GM12873 (cell line): ENCODE data around the gene NOL4L.

Source experiments
- TF ChIP-seq, protein P1 (sequence below): IDR thresholded peaks from 2 replicates; pipeline ENCODE4 v1.5.1; 2012; ENCODE audit warnings: low read depth, mild to moderate bottlenecking, moderate library complexity, low read length, control low read depth; ENCODE audit not compliant: insufficient read depth; ENCODE audit errors: missing control alignments

The NOL4L gene

GRCh38 chr20:32485770-32486478 lies 99.2 kb downstream of the NOL4L start:
- TF ChIP-seq, protein P1, sequence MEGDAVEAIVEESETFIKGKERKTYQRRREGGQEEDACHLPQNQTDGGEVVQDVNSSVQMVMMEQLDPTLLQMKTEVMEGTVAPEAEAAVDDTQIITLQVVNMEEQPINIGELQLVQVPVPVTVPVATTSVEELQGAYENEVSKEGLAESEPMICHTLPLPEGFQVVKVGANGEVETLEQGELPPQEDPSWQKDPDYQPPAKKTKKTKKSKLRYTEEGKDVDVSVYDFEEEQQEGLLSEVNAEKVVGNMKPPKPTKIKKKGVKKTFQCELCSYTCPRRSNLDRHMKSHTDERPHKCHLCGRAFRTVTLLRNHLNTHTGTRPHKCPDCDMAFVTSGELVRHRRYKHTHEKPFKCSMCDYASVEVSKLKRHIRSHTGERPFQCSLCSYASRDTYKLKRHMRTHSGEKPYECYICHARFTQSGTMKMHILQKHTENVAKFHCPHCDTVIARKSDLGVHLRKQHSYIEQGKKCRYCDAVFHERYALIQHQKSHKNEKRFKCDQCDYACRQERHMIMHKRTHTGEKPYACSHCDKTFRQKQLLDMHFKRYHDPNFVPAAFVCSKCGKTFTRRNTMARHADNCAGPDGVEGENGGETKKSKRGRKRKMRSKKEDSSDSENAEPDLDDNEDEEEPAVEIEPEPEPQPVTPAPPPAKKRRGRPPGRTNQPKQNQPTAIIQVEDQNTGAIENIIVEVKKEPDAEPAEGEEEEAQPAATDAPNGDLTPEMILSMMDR: no peak

GRCh38 chr20:32484958-32485769 lies 100.0 kb downstream of the NOL4L start:
- TF ChIP-seq, protein P1: peak; percentile 76

DNA sequence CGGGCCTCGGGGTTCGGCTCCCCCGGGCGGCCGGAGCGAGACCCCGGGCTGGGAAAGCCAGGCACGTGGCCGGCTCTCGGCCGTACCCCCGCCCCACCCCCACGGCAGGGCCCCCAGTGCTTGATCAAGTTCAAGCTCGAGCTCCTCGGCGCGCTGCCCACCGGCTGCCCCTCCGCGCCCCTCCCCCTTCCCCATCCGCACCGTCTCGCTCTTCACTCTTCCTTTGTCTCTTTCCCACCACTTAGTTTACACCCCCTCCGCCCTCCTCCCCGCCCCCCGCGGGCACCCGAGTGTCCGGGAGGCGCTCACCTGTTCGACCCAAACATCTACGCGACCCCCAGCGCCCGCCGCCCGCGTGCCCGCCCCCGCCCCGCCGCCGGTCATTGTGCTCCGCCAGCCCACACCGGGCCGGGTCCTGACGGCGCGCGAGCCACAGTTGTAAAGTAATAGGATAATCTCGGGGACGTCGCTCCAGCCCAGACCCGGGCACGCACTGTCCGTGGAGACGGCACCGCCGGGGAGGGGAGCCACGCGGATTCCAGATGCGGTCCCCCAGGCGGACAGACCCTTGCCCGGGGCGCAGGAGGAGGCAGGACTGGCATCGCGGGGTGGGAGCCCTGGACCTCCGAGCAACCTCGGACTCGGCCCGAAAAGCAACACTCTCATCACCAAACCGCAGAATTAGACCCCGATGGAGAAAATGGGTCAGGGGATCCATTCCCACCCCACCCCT lies 100.7 kb downstream of the NOL4L start:
- TF ChIP-seq, protein P1: no peak

DNA sequence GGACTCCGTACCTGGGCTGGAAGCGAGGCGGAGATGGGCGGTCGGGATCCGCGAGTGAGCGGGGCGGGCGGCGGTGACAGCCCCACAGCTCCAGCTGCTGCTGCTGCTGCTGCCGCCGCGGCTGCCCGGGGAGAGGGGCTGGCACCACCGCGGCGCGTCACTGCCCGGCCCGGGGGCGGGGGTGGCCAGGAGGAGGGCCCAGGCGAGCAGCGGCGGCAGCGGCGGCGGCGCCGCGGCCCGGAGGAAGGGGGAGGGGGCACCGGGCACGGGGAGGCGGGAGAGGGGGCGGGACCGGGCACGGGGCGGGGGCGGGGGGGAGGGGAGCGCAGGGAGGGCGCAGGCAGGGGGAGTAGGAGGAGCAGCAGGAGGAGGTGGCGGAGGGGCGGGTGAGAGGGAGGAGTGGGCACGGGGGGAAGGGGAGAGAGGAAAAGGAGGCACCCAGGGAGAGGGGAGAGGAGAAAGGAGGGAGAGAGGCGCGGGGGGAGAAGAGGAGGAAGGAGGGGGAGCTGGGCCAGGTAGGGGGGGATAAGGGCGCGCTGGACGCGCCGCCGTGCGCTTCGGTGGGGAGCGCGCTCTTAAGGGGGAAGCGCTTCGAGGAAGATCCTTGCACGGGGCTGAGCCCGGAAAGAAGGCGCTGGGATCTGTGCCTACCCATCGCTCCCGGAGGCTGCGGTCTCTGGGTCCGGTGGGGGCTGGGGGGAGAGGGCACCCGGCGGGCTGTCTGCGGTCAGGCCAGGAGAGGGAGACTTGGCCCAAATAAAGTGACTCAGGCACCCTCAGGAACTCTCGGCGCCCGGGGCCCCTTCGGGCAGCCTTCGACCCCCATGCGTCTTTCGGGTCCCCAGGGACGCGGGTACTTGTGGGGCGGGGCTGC lies 101.5 kb downstream of the NOL4L start:
- TF ChIP-seq, protein P1: no peak

DNA sequence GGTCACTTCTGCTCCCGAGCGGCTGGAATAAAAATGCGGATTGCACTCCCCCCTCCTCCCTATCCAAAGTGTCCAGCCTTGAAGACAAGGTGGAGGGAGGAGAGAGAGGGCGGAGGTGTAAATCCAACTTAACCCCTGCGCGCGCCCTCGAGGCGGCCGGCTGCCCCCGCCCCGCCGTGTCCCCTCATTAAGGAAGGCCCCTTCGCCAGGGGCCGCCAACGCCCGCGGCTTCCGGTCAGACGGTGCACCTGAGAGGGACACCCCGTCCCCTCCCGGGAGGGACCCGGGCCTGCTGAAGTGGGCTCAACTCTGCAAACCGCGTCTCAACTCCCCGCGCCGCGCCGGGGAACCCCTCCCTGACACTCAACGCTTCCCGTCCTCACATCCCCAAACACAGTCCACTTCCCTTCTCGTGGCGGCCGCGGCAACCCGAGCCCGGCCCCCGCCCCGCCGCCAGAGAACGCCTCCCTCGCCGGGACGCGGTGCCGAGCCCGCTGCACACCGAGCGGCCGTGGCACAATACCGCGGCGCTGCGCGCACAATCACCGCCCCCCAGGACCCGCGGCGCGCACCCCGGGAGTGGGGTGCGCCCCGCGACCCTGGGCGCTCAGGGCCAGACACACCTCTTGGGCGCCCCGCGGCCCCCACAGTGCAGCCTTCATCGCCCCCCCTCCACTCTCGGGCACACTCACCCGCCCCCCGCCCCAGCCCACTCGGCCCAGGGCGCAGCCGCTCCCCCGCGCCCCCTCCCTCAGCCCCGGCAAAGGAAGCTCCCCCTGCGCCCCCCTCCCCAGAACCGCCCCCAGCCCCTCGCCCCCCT lies 102.5 kb downstream of the NOL4L start:
- TF ChIP-seq, protein P1: no peak

DNA sequence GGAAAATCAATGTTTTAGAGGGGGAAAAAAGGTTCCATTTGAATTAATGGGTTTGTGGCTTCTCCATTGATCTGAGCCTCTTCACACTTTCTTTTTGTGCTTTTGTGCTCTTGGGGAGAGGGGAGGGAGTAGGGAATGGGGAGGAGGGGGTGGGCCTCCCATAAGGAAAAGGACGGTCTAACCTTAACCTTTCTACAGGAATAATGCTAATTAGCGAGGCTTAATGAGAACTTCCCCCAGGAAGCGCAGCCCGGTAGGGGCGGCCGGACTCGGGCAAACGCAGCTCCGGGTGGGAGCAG lies 103.0 kb downstream of the NOL4L start:
- TF ChIP-seq, protein P1: no peak
